ENCODE results near the gene SCN10A.

The SCN10A gene

DNA sequence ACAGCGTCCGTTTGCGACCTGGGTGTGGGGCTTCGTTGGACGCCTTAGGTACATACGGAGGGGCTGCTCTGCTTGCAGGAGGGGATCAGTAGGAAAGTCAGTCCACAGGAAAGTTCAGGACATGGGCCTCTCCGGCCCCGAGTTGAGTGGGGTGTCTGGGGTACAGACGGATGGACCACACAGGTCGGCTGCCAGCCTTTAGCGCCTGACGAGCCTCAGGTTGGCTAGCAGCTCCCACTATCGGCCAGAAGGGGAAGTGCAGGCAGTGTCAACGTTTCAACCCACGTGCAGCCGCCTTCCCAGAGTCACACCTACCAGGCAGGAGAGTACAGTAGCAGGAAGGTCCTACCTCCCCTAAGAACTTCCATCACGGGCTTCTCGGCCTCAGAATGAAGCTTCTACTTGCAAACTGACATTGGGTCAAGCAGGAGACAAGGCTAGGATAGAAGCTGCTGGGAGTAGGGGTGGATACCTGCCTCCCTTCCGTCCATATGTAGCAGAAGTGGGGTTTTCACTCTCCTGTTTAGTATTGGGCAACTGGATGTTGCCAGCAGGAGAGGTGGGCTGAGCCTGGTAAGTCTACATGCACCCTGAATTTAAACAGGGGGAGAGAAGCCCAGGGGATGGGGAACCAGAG lies 164.7 kb downstream of the SCN10A start:
- peak; percentile 54 to 69 (median 58) for DNase-seq (ENCODE audit: low read depth in 3 of 3)

DNA sequence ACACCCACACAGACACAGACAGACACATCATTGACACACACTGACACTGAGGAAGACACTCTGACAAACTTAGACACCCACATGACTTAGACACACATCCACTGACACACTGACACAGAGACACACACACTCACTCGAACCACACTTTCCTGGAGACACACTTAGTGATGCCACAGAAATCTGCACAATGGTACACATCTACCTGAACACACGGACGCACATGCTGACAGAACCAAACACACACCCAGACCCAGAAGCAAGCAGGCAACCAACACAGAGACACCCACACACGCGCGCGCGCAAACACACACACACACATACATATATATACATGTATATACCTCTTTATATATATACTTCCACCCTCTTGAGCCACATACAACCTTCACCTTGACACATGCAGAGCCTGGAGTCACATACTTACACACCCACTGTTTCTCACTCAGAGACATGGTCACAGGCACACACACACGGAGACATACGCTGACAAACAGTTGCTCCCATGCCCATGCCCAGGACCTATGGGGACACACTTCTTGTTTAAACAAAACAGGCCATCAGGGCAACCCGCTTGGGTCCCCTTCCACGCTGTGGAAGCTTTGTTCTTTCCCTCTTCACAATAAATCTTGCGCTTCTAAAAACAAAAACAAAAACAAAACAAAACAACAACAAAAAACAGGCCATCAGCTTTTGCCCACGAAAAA lies 165.6 kb downstream of the SCN10A start:
- no peak for DNase-seq (ENCODE audit: low read depth in 3 of 3)

DNA sequence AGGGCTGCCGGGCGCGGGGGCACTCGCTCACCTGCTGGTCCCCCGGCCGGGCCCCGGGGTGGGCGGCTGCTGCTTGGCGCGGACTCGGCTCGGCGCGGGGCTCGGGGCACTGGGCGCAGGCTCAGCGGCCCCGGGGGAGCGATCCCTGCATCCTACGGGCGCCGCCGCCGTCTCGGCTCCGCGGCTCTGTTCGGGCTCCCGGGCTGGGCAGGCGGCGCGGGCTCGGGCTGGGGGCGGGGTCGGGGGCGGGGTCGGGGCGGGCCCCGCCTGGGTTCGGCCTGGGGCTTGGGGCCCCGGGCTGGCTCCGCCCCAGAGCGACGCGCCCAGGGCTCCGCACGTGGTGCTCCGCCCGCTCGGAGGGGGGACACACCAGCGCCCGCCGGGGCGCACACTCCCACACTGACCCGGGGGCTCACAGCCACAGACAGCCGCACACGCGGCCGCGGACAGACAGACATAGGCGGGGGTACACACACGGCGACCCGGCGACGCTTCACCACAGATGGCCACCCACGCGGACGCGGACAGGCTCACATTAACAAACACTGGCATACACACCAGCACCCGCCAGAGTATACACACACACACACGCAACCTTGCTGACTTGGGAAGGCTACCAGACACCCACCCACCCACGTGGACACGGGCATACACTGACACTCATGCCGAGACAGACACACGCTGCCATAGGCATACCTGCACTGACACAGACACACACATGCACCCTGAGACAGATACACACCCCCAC lies 166.3 kb downstream of the SCN10A start, which contains the start of gene SCN5A:
SCN5A (minus strand) TSS at position 188 of the 748 bp plus-strand sequence. CDS start 16,380 bp downstream, outside the sequence.
- peak; percentile 9 to 44 (median 28) for DNase-seq (ENCODE audit: low read depth in 3 of 3)

DNA sequence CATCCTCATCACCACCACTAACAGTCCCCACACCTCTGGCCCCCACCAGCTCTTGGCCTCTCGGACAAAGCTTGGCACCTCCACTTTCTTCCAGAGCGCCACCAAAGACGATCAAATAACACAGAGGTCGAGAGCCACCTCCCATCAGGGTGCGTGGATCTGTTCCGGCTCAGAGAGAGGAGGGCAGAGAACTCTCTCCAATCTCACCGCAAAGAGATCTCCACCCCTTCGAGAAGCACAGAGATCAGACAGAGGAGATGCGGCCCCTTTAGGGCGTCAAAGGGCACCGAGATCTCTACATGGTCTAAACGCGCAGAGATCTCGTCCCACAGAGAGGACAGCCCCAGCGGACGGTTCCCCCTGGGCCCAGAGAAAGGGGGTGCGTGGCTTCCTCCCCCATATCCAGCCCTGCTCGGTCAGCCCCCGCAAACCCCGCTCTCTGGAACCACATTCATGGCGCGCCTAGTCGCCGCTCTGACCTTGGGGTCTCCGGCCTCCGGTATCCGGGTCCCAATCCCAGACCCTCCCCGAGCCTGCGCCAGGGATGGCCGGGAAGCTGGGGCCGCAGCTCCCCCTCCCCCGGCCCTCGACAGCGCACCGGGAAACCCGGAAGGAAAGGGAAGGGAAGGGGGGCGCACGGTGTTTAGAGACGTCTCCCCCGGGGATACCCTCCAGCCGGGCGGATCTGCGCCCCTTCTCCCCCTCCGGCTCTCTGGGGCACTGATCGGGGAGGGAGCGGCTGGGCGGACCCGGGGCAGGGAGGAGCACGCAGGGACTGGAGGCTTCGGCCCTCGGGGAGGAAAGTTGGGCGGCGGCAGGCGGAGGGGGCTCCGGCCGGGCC lies 167.1 kb downstream of the SCN10A start:
- no peak for DNase-seq (ENCODE audit: low read depth in 3 of 3)

DNA sequence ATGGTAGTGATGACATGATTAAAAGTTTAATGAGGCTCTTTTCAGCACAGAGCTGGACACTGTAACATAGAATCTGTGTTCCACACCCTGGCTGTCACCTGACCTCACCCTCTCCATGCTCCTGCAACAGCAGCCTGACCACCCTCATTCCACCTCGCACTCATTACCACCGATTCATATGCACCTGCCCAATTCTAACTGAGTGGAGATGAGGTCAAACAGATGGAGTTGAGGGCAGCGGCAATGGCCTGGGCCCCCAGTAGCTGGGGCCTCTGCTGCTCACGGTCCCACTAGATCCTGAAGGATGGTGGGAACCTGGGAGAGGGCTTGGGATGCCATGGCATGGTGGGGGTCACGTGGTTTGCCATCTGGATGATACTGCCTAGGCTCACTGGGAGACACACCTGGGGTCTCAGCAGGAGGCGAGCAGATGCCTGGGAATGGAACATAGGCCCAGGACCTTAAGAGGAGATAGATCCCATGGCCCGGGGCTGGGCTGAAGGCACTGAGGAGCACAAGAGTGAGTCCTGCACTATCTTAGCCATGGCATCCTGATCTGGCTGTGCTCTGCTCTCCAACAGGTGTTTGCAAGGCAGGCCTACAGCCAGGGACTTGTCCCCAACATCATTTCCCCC lies 167.9 kb downstream of the SCN10A start:
- DNase-seq (ENCODE audit: low read depth in 3 of 3) = no peak

DNA sequence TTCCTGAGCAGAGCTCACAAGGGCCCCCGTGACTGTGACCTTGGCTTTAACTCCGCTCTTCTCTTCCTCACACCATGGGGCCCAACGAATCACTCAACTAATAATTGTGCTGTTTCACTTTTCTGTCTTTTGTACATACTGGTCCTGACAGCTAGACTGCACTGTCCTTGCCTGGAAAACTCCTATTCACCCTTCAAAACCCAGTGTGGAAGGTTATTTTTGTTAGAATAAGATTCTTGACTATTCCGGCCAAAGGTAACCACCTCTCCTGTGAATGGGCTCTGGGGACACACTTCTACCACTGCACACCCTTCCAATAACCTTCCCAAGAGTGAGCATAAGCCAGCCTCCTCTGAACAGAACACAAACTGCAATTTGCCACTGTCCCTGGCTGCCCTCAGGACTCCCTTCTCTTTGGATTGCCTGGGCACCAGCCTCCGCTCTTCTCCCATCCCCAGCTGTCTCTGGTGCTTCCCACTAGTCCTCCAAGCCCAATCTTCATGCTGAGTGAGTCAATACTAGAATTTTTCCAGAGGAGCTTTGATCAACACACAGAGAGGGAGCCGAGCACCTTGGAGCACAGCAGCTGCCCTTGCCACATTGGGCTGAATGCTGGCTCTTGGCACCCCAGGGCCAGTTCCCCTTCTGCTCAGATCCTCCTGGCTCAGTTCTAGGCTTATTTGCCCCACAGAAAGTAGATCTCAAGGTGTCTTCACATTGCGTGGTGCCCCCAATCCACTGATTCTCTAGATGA lies 168.6 kb downstream of the SCN10A start:
- no peak for DNase-seq (ENCODE audit: low read depth in 3 of 3)

Measured in stimulated activated CD4-positive, alpha-beta T cell treated with anti-CD3 and anti-CD28 coated beads, TNF-alpha, amount 100 ng/mL, for 24 hours (primary cell).